KOPT-K1 (cell line): ENCODE measurements around the gene UBE2G1.

Source experiments
- H3K27ac ChIP-seq: fragments of 200-600 bp; sonication (generic); 2 replicates; pipeline ENCODE4 v1.5.1; 2016; ENCODE audit warnings: antibody characterized with exemption, mild to moderate bottlenecking, low read depth, low read length; ENCODE audit not compliant: poor library complexity, severe bottlenecking
- H3K36me3 ChIP-seq: fragments of 200-600 bp; sonication (generic); 2 replicates; pipeline ENCODE4 v1.5.1; 2017; ENCODE audit warnings: antibody characterized with exemption, mild to moderate bottlenecking, low read length, moderate library complexity; ENCODE audit not compliant: insufficient read depth
- H3K9me3 ChIP-seq: fragments of 200-600 bp; sonication (generic); 2 replicates; pipeline ENCODE4 v1.5.1; 2017; ENCODE audit warnings: antibody characterized with exemption, low read length, mild to moderate bottlenecking; ENCODE audit not compliant: insufficient read depth, poor library complexity, severe bottlenecking

The UBE2G1 gene, protein sequence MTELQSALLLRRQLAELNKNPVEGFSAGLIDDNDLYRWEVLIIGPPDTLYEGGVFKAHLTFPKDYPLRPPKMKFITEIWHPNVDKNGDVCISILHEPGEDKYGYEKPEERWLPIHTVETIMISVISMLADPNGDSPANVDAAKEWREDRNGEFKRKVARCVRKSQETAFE

DNA sequence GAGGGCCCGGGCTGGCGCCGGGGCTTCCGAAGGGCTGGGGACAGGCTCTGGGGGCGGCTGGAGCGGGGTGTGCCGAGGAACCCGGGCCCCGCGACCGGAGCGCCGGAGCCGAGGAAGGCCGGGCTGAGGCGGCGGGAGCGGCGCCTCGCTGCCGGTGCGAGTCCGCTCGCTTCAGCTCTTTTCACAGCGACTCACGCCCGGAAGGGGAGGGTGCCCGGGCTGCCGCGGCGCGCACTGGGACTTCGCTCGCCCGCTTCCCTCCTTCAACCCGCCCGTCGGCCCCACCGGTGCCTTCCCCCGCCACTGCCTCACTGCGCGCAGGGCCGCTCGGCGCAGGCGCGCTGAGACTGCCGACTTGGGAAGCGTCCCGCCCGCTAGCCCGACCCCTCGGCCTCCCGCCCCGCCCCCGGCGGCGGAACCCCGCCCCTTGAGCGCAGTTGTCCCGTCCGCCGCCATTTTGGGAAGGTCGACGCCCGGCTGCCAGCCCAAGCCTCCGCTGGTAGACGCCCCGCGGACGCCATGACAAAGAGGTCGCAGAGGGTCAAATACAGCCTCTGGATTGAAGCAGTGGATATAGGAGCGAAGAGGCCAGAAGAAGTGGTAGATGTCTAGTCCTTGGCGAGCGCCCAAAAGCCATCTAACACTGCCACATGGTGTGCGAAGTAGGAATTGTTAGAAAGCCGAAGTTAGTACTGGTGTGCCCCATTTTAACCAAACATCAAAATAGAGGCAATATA is at the start of gene UBE2G1:
Gene UBE2G1, minus strand, starts transcription at position 349 of the 737 bp plus-strand sequence. CDS start 359 bp downstream, outside the sequence.
- H3K27ac ChIP-seq, result peak within 1 kb of the TSS; percentile 88
- peaks cover 16% of the 10 kb centered on the region for H3K36me3 ChIP-seq
- H3K9me3 ChIP-seq, result no peaks in the 10 kb centered on the region

DNA sequence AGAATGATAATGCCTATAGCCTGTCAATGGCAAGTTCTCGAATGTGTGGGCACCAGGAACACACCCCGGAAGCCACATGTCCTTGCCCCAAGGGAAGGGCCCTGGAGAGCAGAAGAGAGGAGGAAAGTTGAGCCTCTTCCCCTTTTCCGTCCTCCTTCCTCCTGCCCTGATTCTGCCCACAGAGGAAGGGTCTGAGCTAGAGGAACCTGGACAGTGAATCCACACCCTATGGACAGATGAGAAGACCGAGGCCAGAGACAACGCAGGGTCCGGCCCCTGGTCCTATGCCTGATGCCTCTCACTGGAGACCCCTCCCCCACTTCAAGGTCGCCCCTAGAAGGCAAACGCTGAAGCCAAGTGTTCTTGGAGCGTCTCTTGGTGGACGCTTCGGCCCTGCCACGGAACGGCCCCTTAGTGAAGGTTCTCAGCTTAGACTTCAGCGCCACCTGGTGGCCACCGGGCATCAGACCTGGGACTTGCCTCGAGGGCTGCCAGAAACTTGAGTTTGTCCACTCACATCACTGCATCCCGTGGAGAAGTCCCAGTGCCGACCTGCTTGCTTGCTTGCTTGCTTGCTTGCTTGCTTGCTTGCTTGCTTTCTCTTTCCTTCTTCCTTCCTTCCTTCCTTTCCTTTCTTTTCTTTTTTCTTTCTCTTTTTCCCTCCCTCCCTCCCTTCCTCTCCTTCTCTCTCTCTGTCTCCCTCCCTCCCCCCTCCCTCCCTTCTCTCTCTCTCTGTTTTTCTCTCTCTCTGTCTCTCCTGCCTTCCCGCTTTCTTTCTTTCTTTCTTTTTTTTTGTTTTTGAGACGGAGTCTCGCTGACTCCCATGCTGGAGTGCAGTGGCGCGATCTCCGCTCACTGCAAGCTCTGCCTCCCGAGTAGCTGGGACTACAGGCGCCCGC is 46.7 kb upstream of the UBE2G1 start:
- H3K9me3 ChIP-seq, result no peaks in the 10 kb centered on the region
- no peaks in the 10 kb centered on the region for H3K36me3 ChIP-seq
- no peak overlapping the region for H3K27ac ChIP-seq

DNA sequence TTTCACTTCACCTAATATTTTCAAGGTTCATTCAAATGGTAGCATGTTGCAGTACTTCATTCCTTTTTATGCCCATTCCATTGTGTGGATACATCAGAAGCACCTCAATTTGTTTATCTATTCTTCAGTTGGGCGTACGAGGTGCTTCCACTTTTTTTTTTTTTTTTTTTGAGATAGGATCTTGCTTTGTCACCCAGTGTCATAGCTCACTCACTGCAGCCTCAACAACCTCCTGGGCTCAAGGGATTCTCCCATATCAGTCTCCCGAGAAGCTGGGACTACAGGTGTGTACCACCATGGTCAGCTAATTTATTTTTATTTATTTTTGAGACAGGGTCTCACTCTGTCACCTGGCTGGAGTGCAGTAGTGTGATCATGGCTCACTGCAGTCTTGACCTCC is 44.7 kb upstream of the UBE2G1 start:
- Histone ChIP-seq H3K36me3 (no peaks in the 10 kb centered on the region), H3K27ac (no peak overlapping the region), H3K9me3 (no peaks in the 10 kb centered on the region)

DNA sequence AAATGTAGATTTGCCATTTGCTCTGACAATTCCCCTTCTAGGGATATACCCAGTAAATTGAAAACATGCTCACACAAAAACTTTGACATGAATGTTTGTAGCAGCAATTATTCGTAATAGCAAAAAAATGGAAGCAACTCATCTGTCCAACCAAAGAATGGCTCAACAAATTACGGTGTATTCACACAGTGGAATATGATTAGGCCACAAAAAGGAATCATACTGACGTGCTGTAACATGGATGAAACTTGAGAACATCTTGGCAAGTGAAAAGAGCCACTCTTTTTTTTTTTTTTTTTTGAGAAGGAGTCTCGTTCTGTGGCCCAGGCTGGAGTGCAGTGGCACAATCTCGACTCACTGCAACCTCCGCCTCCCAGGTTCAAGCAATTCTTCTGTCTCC is 43.2 kb upstream of the UBE2G1 start:
- no peak overlapping the region for H3K27ac ChIP-seq
- H3K9me3 ChIP-seq, result no peaks in the 10 kb centered on the region
- H3K36me3 ChIP-seq, result no peaks in the 10 kb centered on the region

DNA sequence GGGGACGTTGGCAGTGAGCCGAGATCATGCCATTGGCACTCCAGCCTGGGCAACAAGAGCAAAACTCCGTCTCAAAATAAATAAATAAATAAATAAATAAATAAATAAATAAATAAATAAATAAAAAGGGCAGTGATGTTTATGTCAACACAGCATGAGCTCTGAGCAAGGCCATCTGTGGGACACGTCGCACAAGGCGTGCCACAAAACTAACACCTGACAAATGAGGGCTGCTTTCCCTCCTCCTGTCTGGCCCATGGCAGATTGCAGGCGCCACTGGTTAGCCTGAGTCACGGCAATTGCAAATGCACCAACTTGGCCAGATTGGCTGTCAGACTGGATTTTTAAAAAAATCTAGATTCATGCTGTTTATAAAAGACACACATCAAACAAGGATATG is 41.4 kb upstream of the UBE2G1 start:
- H3K9me3 ChIP-seq, result no peaks in the 10 kb centered on the region
- H3K27ac ChIP-seq, result no peak overlapping the region
- no peaks in the 10 kb centered on the region for H3K36me3 ChIP-seq

DNA sequence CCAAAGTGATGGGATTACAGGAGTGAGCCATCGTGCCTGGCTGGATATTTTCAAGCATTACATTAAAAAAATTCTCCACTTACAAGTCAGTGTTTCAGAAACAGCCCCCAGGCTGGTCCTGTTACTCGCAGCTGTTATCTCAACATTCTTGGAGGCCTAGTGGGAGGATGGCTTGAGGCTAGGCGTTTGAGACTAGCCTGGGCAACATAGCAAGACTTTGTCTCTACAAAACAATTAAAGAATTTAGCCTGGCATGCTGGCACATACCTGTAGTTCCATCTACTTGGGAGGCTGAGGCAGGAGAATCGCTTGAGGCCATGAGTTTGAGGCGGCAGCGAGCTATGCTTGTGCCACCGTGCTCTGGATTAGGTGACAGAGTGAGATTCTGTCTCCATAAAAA is 40.7 kb upstream of the UBE2G1 start:
- Histone ChIP-seq H3K36me3 (no peaks in the 10 kb centered on the region), H3K27ac (no peak overlapping the region), H3K9me3 (no peaks in the 10 kb centered on the region)

DNA sequence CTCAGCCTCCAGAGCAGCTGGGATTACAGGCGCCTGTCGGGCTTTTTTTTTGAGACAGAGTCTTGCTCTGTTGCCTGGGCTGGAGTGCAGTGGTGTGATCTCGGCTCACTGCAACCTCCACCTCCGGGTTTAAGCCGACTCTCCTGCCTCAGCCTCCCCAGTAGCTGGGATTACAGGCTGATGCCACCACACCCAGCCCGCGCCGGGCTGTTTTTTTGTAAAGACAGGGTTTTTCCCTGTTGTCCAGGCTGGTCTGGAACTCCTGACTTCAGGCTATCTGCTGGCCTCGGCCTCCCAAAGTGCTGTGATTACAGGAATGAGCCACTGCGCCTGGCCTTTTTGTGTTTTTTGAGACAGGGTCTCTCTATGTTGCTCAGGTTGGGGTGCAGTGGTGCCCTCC is 39.9 kb upstream of the UBE2G1 start:
- H3K36me3 ChIP-seq, result no peaks in the 10 kb centered on the region
- no peaks in the 10 kb centered on the region for H3K9me3 ChIP-seq
- no peak overlapping the region for H3K27ac ChIP-seq

DNA sequence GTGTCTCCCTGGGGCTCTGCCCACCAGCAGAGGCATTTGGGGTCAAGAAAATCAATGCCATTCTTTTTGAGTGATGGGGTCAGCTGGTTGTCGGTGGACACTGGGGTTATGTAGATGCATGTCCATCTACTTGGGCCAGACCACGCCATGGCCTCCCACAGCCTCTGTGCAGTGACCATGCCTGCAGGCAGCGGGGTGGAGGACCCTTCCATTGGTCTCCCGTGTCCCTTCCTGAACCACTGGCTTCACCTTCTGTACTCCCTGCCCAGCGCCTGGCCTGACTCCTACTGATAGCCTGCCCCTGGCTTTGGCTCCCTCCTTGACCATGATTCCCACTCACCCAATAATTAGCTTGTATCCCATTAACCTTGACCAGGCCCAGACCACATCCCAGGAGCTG is 39.2 kb upstream of the UBE2G1 start:
- Histone ChIP-seq H3K9me3 (no peaks in the 10 kb centered on the region), H3K27ac (no peak overlapping the region)

DNA sequence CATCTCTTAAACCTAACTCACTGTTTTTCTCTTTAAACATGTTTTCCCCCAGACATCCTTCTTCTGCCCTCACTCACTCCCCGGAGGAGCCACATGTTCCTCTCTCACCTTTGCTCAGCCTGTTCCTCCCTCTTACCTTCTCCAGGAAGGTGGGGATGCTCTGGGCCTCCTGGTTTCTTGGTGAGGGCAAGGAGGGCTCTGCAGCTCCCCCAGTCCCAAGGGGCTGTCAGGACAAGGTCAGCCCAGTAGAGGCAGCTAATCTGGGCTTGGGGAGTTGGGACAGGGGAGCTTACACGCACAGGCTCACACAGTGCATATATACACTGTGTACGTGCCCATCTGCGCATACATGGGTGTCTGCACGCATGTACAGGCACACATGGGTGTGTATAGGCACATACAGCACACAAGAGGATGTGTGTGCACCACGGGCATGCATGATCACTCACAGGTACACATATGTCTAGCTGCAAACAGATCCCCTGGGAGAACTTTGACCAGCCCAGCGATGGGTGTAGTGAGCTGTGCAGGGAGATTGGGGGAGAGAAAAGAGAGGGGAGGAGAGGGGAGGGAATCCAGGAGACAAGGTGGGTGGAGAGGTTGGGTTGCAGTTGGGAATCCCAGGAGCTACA is 38.7 kb upstream of the UBE2G1 start:
- Histone ChIP-seq H3K36me3 (no peaks in the 10 kb centered on the region), H3K9me3 (no peaks in the 10 kb centered on the region), H3K27ac (no peak overlapping the region)

More for the DNA sequence above, 39.2 kb upstream of the UBE2G1 start:
- no peaks in the 10 kb centered on the region for H3K36me3 ChIP-seq

DNA sequence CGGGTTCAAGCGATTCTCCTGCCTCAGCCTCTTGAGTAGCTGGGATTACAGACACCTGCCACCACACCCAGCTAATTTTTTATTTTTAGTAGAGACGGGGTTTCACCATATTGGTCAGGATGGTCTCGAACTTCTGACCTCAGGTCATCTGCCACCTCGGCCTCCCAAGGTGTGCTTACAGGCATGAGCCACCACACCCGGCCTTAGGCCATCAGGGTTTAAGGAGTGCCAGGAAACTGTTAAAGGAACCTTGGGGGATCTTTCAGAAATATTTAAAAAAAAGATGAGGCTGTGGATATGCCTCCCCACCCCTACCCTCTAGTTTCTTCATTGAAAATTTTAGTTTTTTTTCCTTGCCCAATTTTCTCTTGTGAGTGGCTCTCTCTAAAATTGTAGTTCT is 31.4 kb upstream of the UBE2G1 start:
- Histone ChIP-seq H3K27ac (no peak overlapping the region), H3K9me3 (no peaks in the 10 kb centered on the region), H3K36me3 (no peaks in the 10 kb centered on the region)

DNA sequence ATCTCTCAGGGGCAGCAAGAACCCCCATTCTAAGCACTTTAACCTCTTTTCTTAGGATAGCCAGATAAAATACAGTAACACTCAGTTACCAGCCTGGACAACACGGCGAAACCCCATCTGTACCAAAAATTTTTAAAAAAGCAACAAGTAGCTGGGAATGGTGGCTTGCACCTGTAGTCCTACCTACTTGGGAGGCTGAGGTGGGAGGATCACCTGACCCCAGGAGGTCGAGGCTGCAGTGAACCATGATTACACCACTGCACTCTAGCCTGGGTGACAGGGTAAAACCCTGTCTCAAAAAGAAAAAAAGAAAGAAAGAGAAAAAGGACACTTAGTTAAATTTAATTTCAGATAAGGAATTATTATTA is 28.6 kb upstream of the UBE2G1 start:
- no peak overlapping the region for H3K27ac ChIP-seq
- H3K36me3 ChIP-seq, result no peaks in the 10 kb centered on the region
- H3K9me3 ChIP-seq, result no peaks in the 10 kb centered on the region

DNA sequence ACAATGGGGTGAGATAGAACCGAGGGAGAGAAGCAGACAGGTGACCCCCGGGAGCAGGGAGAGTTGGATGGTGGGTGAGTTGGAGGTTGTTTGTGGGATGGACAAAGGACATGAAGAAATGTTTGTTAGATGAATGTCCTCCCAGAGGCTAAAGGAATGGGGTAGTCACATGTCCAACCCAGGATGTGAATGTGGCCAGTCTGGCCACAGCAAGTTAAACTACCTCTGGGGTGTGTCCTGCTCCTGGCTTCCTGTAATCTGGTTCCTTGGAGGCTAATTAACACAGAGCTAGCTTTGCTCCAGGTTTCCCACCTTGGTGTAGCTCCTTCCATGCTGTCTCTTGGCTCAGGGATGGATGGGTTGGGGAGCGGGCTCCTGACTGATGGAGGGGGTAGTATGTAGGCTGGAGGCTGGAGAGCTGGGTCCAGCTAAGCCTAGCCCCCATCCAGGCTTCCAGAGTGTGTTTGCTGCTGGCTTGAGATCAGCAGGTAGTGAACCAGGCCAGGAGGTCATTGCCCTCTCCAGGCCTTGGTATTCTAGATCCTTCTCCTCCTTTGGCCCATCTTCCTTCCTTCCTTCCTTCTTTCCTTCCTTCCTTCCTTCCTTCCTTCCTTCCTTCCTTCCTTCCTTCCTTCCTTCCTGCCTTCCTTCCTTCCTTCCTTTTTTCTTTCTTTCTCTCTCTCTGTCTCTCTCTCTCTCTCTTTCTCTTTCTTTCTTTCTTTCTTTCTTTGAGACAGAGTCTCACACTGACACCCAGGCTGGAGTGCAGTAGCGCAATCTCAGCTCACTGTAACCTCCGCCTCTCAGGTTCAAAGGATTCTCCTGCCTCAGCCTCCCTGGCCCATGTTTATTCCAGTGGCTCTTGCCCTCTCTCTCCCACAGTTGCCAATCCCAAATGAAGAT is 28.0 kb upstream of the UBE2G1 start:
- Histone ChIP-seq H3K27ac (no peak overlapping the region), H3K9me3 (no peaks in the 10 kb centered on the region), H3K36me3 (no peaks in the 10 kb centered on the region)

DNA sequence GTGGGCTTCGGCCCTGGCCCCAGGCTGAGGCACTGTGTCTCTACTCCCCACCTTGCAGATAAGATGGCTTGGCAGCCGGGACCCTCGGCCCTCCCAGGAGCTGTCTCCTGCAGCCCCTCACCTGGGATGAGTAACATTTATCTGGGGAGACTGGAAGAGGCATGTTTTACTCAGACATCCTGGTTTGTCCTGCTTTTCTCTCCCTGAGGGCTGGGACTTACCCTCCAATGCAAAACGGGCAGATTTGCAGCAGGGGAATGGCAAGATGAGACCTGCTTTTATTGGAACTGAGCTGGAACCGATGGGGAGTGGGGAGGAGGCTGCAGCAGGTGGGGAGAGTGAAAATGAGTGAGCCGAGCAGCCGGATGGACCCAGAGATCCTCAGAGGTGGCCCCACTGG is 27.3 kb upstream of the UBE2G1 start:
- no peak overlapping the region for H3K27ac ChIP-seq
- H3K9me3 ChIP-seq, result no peaks in the 10 kb centered on the region
- H3K36me3 ChIP-seq, result no peaks in the 10 kb centered on the region

DNA sequence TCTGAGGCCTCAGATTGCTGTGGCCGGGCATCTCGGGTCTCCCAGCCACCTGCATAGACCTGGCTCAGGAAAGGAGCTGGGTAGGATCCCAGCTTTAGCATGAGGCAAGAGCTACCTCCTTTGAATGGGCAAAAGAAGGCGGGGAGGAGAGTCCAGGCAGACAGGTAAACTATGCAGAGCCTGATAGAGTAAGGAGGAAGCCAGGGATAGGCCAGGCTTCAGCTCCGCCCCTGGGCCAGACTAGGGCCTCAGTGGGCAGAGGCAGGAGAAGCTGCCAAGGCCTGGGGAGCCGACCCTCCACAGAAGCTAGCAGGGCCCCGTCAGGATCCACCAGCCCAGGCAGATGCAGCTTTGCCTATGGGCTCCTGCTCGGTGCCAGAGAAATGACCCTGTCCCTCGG is 22.6 kb upstream of the UBE2G1 start:
- no peaks in the 10 kb centered on the region for H3K36me3 ChIP-seq
- H3K27ac ChIP-seq, result no peak overlapping the region
- no peaks in the 10 kb centered on the region for H3K9me3 ChIP-seq
